ENCODE measurements around the gene REEP1. TPM values are rescaled to one million over a fixed set of nuclear protein-coding genes. Genes with fewer than 3 reads are reported as not detected.

The REEP1 gene
- total RNA-seq, 1 experiment from 2014 or later = not detected

GRCh38 chr2:86274265-86274917, 63.0 kb downstream of the REEP1 start:
- H3K27ac Mint-ChIP-seq (ENCODE audit: low read depth, unreplicated experiment) = no peak overlapping the region
- POLR2A ChIA-PET = no interaction called here
- no peaks in the 10 kb centered on the region for H3K27me3 Mint-ChIP-seq (ENCODE audit: insufficient read depth, unreplicated experiment)

GRCh38 chr2:86272111-86272510, 65.3 kb downstream of the REEP1 start:
- DNase-seq (ENCODE audit: unreplicated experiment) = no peak

More at GRCh38 chr2:86274265-86274917, 63.0 kb downstream of the REEP1 start:
- BruUV-seq (replicated peaks) = no TSS peak
- peaks cover 28% of the 10 kb centered on the region for H3K9me3 Mint-ChIP-seq (ENCODE audit: unreplicated experiment)
- H3K4me1 Mint-ChIP-seq (ENCODE audit: insufficient read depth, unreplicated experiment) = no peaks in the 10 kb centered on the region
- CTCF ChIA-PET = interaction anchor here (0.9 kb wide), 1 partner anchor 10 kb away, joined by 3 read pairs; no protein-coding TSS in a partner anchor
- peak; percentile 61 for DNase-seq (ENCODE audit: unreplicated experiment)
- H3K36me3 Mint-ChIP-seq (ENCODE audit: insufficient read depth, unreplicated experiment) = no peaks in the 10 kb centered on the region
- intact Hi-C loops (cut with micrococcal nuclease) = no loop called here
- no peak overlapping the region for H3K4me3 Mint-ChIP-seq (ENCODE audit: unreplicated experiment)
- no peak for TF ChIP-seq CTCF (IDR thresholded peaks at IDR 0.05; ENCODE audit: unreplicated experiment)

GRCh38 chr2:86271248-86271647, 66.2 kb downstream of the REEP1 start:
- ChIA-PET POLR2A (no interaction called here), CTCF (interaction anchor here (0.6 kb wide), 1 partner anchor 24 kb away, joined by 3 read pairs; no protein-coding TSS in a partner anchor)
- Mint-ChIP-seq H3K4me1 (ENCODE audit: insufficient read depth, unreplicated experiment) (no peaks in the 10 kb centered on the region), H3K36me3 (ENCODE audit: insufficient read depth, unreplicated experiment) (no peaks in the 10 kb centered on the region), H3K27me3 (ENCODE audit: insufficient read depth, unreplicated experiment) (peaks cover 19% of the 10 kb centered on the region), H3K4me3 (ENCODE audit: unreplicated experiment) (no peak overlapping the region), H3K9me3 (ENCODE audit: unreplicated experiment) (peaks cover 28% of the 10 kb centered on the region), H3K27ac (ENCODE audit: low read depth, unreplicated experiment) (no peak overlapping the region)
- DNase-seq (ENCODE audit: unreplicated experiment) = no peak
- TF ChIP-seq CTCF (IDR thresholded peaks at IDR 0.05; ENCODE audit: unreplicated experiment) = no peak
- intact Hi-C loops (cut with micrococcal nuclease) = no loop called here
- no TSS peak for BruUV-seq (replicated peaks)

More at GRCh38 chr2:86272111-86272510, 65.3 kb downstream of the REEP1 start:
- intact Hi-C loops (cut with micrococcal nuclease) = no loop called here
- H3K4me1 Mint-ChIP-seq (ENCODE audit: insufficient read depth, unreplicated experiment) = no peaks in the 10 kb centered on the region
- peaks cover 19% of the 10 kb centered on the region for H3K27me3 Mint-ChIP-seq (ENCODE audit: insufficient read depth, unreplicated experiment)
- ChIA-PET POLR2A (no interaction called here), CTCF (interaction anchor here (0.6 to 1.4 kb wide), 3 partner anchors 9 to 20 kb away, joined by 3 read pairs; no protein-coding TSS in a partner anchor)
- TF ChIP-seq CTCF (IDR thresholded peaks at IDR 0.05; ENCODE audit: unreplicated experiment) = no peak
- H3K27ac Mint-ChIP-seq (ENCODE audit: low read depth, unreplicated experiment) = no peak overlapping the region
- no TSS peak for BruUV-seq (replicated peaks)
- H3K36me3 Mint-ChIP-seq (ENCODE audit: insufficient read depth, unreplicated experiment) = no peaks in the 10 kb centered on the region
- H3K9me3 Mint-ChIP-seq (ENCODE audit: unreplicated experiment) = peaks cover 28% of the 10 kb centered on the region
- H3K4me3 Mint-ChIP-seq (ENCODE audit: unreplicated experiment) = no peak overlapping the region

- intact Hi-C loops (cut with micrococcal nuclease) = no loop called here
- no peaks in the 10 kb centered on the region for H3K4me1 Mint-ChIP-seq (ENCODE audit: insufficient read depth, unreplicated experiment)
- DNase-seq (ENCODE audit: unreplicated experiment) = no peak
- ChIA-PET POLR2A (interaction anchor here (0.6 to 1.4 kb wide), 2 partner anchors 64 to 177 kb away, joined by 3 to 4 read pairs; partner anchors contain the start of genes KDM3A and MRPL35), CTCF (interaction anchor here (1.4 kb wide), 1 partner anchor 10 kb away, joined by 3 read pairs; no protein-coding TSS in a partner anchor)
- no peak overlapping the region for H3K27ac Mint-ChIP-seq (ENCODE audit: low read depth, unreplicated experiment)
- H3K4me3 Mint-ChIP-seq (ENCODE audit: unreplicated experiment) = no peak overlapping the region
- H3K36me3 Mint-ChIP-seq (ENCODE audit: insufficient read depth, unreplicated experiment) = no peaks in the 10 kb centered on the region
- TF ChIP-seq CTCF (IDR thresholded peaks at IDR 0.05; ENCODE audit: unreplicated experiment) = no peak
- no TSS peak for BruUV-seq (replicated peaks)
- H3K27me3 Mint-ChIP-seq (ENCODE audit: insufficient read depth, unreplicated experiment) = peaks cover 16% of the 10 kb centered on the region
- no peaks in the 10 kb centered on the region for H3K9me3 Mint-ChIP-seq (ENCODE audit: unreplicated experiment)
These were observed 73.5 kb downstream of the REEP1 start for GRCh38 chr2:86263956-86264355.

All from MCF 10A (cell line).